Hindlimb muscle (tissue), 1 donor: ENCODE results near the gene NOSIP. TPM values are rescaled to one million over a fixed set of nuclear protein-coding genes. Genes with fewer than 3 reads are reported as not detected.

Experiments
- polyA plus RNA-seq: library from polyadenylated mRNA; unstranded; fragments of 120-200 nt; gene quantifications from one replicate; pipeline ENCODE4 v1.2.1, GENCODE V29; 2013; ENCODE audit not compliant: insufficient read length

The NOSIP gene
- polyA plus RNA-seq, 1 donor: 59.7 TPM

Other genes with a start within 250 kb of the NOSIP start
- 18.5 TPM for gene CD37, start 245.2 kb downstream of the NOSIP start, polyA plus RNA-seq
- 72.1 TPM for gene TEAD2, start 218.1 kb downstream of the NOSIP start, polyA plus RNA-seq
- gene DKKL1, start 216.7 kb downstream of the NOSIP start, polyA plus RNA-seq: 2.4 TPM
- not detected for gene KASH5, start 192.3 kb downstream of the NOSIP start, polyA plus RNA-seq
- gene PTH2, start 157.1 kb downstream of the NOSIP start, polyA plus RNA-seq: not detected
- not detected for gene GFY, start 155.2 kb downstream of the NOSIP start, polyA plus RNA-seq
- 0.76 TPM for gene SLC17A7, start 139.0 kb downstream of the NOSIP start, polyA plus RNA-seq
- 43.8 TPM for gene PIH1D1, start 128.7 kb downstream of the NOSIP start, polyA plus RNA-seq
- 14.8 TPM for gene ALDH16A1, start 127.3 kb downstream of the NOSIP start, polyA plus RNA-seq
- 3.5 TPM for gene FLT3LG, start 106.3 kb downstream of the NOSIP start, polyA plus RNA-seq
- 4,873 TPM for gene RPL13A, start 92.9 kb downstream of the NOSIP start, polyA plus RNA-seq
- gene RPS11, start 84.1 kb downstream of the NOSIP start, polyA plus RNA-seq: 3,298 TPM
- 178 TPM for gene FCGRT, start 67.9 kb downstream of the NOSIP start, polyA plus RNA-seq
- gene RCN3, start 52.6 kb downstream of the NOSIP start, polyA plus RNA-seq: 44.5 TPM
- 0.18 TPM for gene PRRG2, start 760 bp upstream of the NOSIP start, polyA plus RNA-seq
- gene PRR12, start 10.6 kb upstream of the NOSIP start, polyA plus RNA-seq: 23.3 TPM
- 29.1 TPM for gene RRAS, start 59.6 kb upstream of the NOSIP start, polyA plus RNA-seq
- gene SCAF1, start 61.7 kb upstream of the NOSIP start, polyA plus RNA-seq: 36.4 TPM
- 38.7 TPM for gene IRF3, start 85.3 kb upstream of the NOSIP start, polyA plus RNA-seq
- gene BCL2L12, start 85.4 kb upstream of the NOSIP start, polyA plus RNA-seq: 35.9 TPM
- 214 TPM for gene PRMT1, start 96.7 kb upstream of the NOSIP start, polyA plus RNA-seq
- 2.2 TPM for gene ADM5, start 109.0 kb upstream of the NOSIP start, polyA plus RNA-seq
- gene CPT1C, start 110.6 kb upstream of the NOSIP start, polyA plus RNA-seq: 6.2 TPM
- 0.94 TPM for gene TSKS, start 182.8 kb upstream of the NOSIP start, polyA plus RNA-seq
- 68.3 TPM for gene AP2A1, start 186.4 kb upstream of the NOSIP start, polyA plus RNA-seq
- gene FUZ, start 232.7 kb upstream of the NOSIP start, polyA plus RNA-seq: 18.3 TPM
- 33.0 TPM for gene MED25, start 237.7 kb upstream of the NOSIP start, polyA plus RNA-seq